ENCODE data around the gene AIF1L. TPM values are rescaled to one million over a fixed set of nuclear protein-coding genes. Genes with fewer than 3 reads are reported as not detected.

AIF1L gene
- 10 to 100 TPM in 1 of 2 donors, 1 to 10 TPM in 1; 9.3 to 21.1 TPM for total RNA-seq
- polyA plus RNA-seq (ENCODE audit: insufficient read length in 6 of 6) = 10 to 100 TPM; 39.9 to 49.2 (median 43.1) TPM
- long read RNA-seq, donor 1, transcript AIF1L-201 (6 exons, 3,364 nt) = major isoform, 12 of 40 reads
- long read RNA-seq, donor 1, partial matches to known transcripts = 27 of 40 reads
- long read RNA-seq, donor 1, other reads (novel, unspliced or antisense) = 0 of 40 reads
- long read RNA-seq, donor 2, transcript AIF1L-201 (6 exons, 3,364 nt) = major isoform, 9 of 11 reads
- long read RNA-seq, donor 2, partial matches to known transcripts = 0 of 11 reads
- long read RNA-seq, donor 2, other reads (novel, unspliced or antisense) = 0 of 11 reads
- long read RNA-seq, donor 3, transcript AIF1L-201 (6 exons, 3,364 nt) = major isoform, 14 of 20 reads
- long read RNA-seq, donor 3, partial matches to known transcripts = 6 of 20 reads
- long read RNA-seq, donor 3, other reads (novel, unspliced or antisense) = 0 of 20 reads
- long read RNA-seq, donor 4, partial matches to known transcripts = 1 of 3 reads
- long read RNA-seq, donor 4, other reads (novel, unspliced or antisense) = 0 of 3 reads
- long read RNA-seq, donor 5, transcript AIF1L-201 (6 exons, 3,364 nt) = major isoform, 17 of 18 reads
- long read RNA-seq, donor 5, partial matches to known transcripts = 0 of 18 reads
- long read RNA-seq, donor 5, other reads (novel, unspliced or antisense) = 0 of 18 reads
- long read RNA-seq, donor 6, transcript AIF1L-201 (6 exons, 3,364 nt) = major isoform, 7 of 8 reads
- long read RNA-seq, donor 6, partial matches to known transcripts = 0 of 8 reads
- long read RNA-seq, donor 6, other reads (novel, unspliced or antisense) = 0 of 8 reads
- long read RNA-seq, donor 7, partial matches to known transcripts = 0 of 4 reads
- long read RNA-seq, donor 7, other reads (novel, unspliced or antisense) = 0 of 4 reads
- long read RNA-seq, donor 8, transcript AIF1L-201 (6 exons, 3,364 nt) = major isoform, 5 of 6 reads
- long read RNA-seq, donor 8, partial matches to known transcripts = 0 of 6 reads
- long read RNA-seq, donor 8, other reads (novel, unspliced or antisense) = 0 of 6 reads
- long read RNA-seq, donor 9 = 0 reads
- long read RNA-seq, donor 10, transcript AIF1L-201 (6 exons, 3,364 nt) = major isoform, 11 of 14 reads
- long read RNA-seq, donor 10, partial matches to known transcripts = 0 of 14 reads
- long read RNA-seq, donor 10, other reads (novel, unspliced or antisense) = 2 of 14 reads
- long read RNA-seq, donor 11, transcript AIF1L-201 (6 exons, 3,364 nt) = major isoform, 26 of 28 reads
- long read RNA-seq, donor 11, partial matches to known transcripts = 0 of 28 reads
- long read RNA-seq, donor 11, other reads (novel, unspliced or antisense) = 0 of 28 reads
- long read RNA-seq, donor 12, transcript AIF1L-201 (6 exons, 3,364 nt) = major isoform, 13 of 14 reads
- long read RNA-seq, donor 12, partial matches to known transcripts = 0 of 14 reads
- long read RNA-seq, donor 12, other reads (novel, unspliced or antisense) = 0 of 14 reads

GRCh38 chr9:131096269-131097125 is at the start of gene AIF1L:
Gene AIF1L (plus strand): TSS chr9:131096531. CDS start chr9:131096630, 99 bp downstream.
- ATAC-seq (peak; percentile 72), DNase-seq (peak in 3 of 4 donors; percentile 24 to 87 (median 64))
- Histone ChIP-seq H3K4me1 (peaks cover 6 to 17% of the 10 kb centered on the region in 2 donors), H3K4me3 (peak within 1 kb of the TSS; percentile 42 to 57), H3K9me3 (no peaks in the 10 kb centered on the region), H3K27me3 (peaks cover 14 to 54% of the 10 kb centered on the region in 2 donors), H3K27ac (peak within 1 kb of the TSS in 1 of 2 donors; percentile 33), H3K36me3 (no peaks in the 10 kb centered on the region)
- intact Hi-C loops (cut with DNase I) = no loop called here
- TF ChIP-seq CTCF (IDR thresholded peaks at IDR 0.05) = no peak

GRCh38 chr9:131046581-131047202 is 49.6 kb upstream of the AIF1L start:
- Histone ChIP-seq H3K27me3 (peaks cover 0 to 31% of the 10 kb centered on the region in 2 donors), H3K4me3 (no peak overlapping the region), H3K4me1 (peaks cover 3 to 7% of the 10 kb centered on the region in 2 donors), H3K36me3 (no peaks in the 10 kb centered on the region), H3K9me3 (no peaks in the 10 kb centered on the region), H3K27ac (no peak overlapping the region)
- DNase-seq (peak; percentile 51 to 93 (median 64)), ATAC-seq (peak; percentile 97)
- intact Hi-C loops (cut with DNase I) = loop anchor here in 1 of 2 donors (10.0 kb wide), 2 partner anchors 172 to 342 kb away; no protein-coding TSS in a partner anchor
- peak; percentile 76 to 94 for TF ChIP-seq CTCF (IDR thresholded peaks at IDR 0.05)

GRCh38 chr9:131048332-131048731 is 48.0 kb upstream of the AIF1L start:
- Histone ChIP-seq H3K27ac (no peak overlapping the region), H3K4me3 (no peak overlapping the region), H3K4me1 (peaks cover 3 to 7% of the 10 kb centered on the region in 2 donors), H3K9me3 (no peaks in the 10 kb centered on the region), H3K27me3 (peaks cover 0 to 47% of the 10 kb centered on the region in 2 donors), H3K36me3 (no peaks in the 10 kb centered on the region)
- TF ChIP-seq CTCF (IDR thresholded peaks at IDR 0.05) = no peak
- no peak for DNase-seq
- intact Hi-C loops (cut with DNase I) = loop anchor here in 1 of 2 donors (10.0 kb wide), 2 partner anchors 174 to 344 kb away; no protein-coding TSS in a partner anchor
- ATAC-seq = no peak

Measured in left lung (tissue), 14 donors.